ENCODE measurements around the gene BUB1B.

DNA sequence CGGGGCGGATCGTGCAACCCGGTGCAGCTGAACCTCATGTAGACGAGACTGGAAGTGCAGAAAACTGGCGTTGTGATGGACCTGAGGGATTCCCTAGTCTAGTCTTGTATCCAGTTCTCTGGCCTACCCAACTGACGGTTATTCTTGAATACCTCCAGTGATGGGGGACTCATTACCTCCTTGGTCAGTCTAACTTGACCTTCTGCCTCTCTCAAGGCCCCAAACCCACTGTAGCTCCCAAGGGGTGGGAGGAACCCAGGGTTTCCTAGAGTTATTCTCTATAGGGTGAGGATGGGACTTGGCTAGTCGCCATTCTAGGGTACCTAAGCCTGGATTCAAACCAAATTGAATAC is 89.4 kb downstream of the BUB1B start:
- TF ChIP-seq, protein P1, sequence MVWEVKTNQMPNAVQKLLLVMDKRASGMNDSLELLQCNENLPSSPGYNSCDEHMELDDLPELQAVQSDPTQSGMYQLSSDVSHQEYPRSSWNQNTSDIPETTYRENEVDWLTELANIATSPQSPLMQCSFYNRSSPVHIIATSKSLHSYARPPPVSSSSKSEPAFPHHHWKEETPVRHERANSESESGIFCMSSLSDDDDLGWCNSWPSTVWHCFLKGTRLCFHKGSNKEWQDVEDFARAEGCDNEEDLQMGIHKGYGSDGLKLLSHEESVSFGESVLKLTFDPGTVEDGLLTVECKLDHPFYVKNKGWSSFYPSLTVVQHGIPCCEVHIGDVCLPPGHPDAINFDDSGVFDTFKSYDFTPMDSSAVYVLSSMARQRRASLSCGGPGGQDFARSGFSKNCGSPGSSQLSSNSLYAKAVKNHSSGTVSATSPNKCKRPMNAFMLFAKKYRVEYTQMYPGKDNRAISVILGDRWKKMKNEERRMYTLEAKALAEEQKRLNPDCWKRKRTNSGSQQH (CRISPR knock-in tag; IDR thresholded peaks at IDR 0.05) = no peak
- TF ChIP-seq ZBTB49 (CRISPR knock-in tag; IDR thresholded peaks at IDR 0.05; ENCODE audit: borderline replicate concordance) (no peak), TCF7 (IDR thresholded peaks at IDR 0.05; ENCODE audit: borderline replicate concordance) (no peak), POLR2A (conservative IDR thresholded peaks at IDR 0.05) (no peak), PTTG1 (tag; IDR thresholded peaks at IDR 0.05; ENCODE audit: low read depth) (no peak), ARID1B (IDR thresholded peaks at IDR 0.05) (no peak), CEBPZ (IDR thresholded peaks at IDR 0.05; ENCODE audit: borderline replicate concordance, low read depth, low read length) (no peak), NFIC (IDR thresholded peaks at IDR 0.05) (no peak), FOS (IDR thresholded peaks at IDR 0.05; ENCODE audit: extremely low read depth, insufficient read length) (no peak)
- TF ChIP-seq, protein P2, sequence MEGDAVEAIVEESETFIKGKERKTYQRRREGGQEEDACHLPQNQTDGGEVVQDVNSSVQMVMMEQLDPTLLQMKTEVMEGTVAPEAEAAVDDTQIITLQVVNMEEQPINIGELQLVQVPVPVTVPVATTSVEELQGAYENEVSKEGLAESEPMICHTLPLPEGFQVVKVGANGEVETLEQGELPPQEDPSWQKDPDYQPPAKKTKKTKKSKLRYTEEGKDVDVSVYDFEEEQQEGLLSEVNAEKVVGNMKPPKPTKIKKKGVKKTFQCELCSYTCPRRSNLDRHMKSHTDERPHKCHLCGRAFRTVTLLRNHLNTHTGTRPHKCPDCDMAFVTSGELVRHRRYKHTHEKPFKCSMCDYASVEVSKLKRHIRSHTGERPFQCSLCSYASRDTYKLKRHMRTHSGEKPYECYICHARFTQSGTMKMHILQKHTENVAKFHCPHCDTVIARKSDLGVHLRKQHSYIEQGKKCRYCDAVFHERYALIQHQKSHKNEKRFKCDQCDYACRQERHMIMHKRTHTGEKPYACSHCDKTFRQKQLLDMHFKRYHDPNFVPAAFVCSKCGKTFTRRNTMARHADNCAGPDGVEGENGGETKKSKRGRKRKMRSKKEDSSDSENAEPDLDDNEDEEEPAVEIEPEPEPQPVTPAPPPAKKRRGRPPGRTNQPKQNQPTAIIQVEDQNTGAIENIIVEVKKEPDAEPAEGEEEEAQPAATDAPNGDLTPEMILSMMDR (IDR thresholded peaks at IDR 0.05 in 2 of 3, conservative IDR thresholded peaks at IDR 0.05 in 1 of 3; ENCODE audit: insufficient read depth in 2 of 3, low read depth in 1 of 3, low read length in 3 of 3) = no peak
- TF ChIP-seq, protein P3, sequence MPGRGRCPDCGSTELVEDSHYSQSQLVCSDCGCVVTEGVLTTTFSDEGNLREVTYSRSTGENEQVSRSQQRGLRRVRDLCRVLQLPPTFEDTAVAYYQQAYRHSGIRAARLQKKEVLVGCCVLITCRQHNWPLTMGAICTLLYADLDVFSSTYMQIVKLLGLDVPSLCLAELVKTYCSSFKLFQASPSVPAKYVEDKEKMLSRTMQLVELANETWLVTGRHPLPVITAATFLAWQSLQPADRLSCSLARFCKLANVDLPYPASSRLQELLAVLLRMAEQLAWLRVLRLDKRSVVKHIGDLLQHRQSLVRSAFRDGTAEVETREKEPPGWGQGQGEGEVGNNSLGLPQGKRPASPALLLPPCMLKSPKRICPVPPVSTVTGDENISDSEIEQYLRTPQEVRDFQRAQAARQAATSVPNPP (IDR thresholded peaks at IDR 0.05; ENCODE audit: borderline replicate concordance, insufficient read depth, insufficient read length) = no peak

All from K562 (cell line).